Muscle of back (tissue), 11 donors: Measurements from ENCODE around the gene CWC27. TPM values are rescaled to one million over a fixed set of nuclear protein-coding genes. Genes with fewer than 3 reads are reported as not detected.

ENCODE experiments used
- DNase-seq, 3 donors: peaks; one replicate each; pipeline versions ENCODE4 v3.0.0 to v3.0.0-alpha.2; 2013
- polyA plus RNA-seq, 10 donors: library from polyadenylated mRNA; unstranded; fragments of 120-200 nt; gene quantifications; one replicate each; pipeline ENCODE4 v1.2.1, GENCODE V29; 2013; ENCODE audit not compliant: insufficient read length in 10 of 10

The CWC27 gene
- polyA plus RNA-seq, 10 donors, result 20.8 to 27.6 (median 24.6) TPM

DNA sequence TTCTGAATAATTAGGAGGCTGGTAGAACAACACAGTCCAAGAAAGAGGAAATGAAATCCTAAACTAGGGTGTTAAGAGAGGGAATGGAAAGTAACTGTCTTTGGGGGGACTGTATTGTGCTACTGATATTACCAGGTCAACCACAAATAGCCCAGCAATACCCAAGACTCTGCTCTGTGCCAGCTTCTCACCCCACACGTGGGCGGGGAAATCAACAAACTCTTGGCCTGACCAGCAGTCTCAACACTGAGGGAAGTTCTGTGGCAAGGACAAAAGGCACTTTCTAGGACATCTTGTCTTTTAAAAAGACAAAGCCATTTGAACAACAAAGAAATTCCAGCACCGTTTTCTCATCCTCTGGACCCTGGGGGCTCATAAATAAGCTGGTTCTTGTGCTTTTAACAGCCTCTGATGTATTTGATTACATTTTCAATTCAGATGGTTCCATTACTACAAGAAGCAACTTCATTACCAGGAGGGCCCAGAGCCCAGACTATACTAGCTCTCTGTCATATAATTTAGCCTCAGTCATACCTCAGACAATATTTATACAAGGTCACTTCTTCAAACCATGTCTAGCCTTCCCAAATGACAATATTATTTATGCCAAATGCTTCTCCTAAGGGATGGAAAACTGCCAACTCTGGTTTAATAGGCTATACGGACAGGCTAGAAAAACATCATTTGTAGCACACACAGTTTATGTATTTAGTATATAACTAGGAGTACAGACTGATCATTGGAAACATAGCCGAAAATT, 297.8 kb downstream of the CWC27 start:
- no peak for DNase-seq

DNA sequence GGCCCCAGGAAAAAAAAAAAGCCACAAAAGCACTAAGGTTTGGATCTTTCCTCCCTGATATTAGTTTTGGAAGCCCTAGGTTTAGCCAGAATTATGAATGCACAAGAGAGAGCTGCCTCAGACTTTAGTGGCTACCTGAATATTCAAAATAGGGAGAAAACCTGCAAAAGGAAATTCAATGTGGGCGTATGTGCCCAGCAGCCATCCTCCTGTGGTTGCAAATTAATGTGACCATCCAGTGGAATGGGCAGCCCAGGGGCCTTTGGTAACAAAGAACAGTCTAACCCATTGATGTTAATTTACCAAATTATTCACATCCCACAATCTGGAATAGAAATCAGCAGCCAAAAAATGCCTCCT, 298.4 kb downstream of the CWC27 start:
- DNase-seq, result no peak

Other genes starting within 250 kb of the CWC27 start
- gene SHISAL2B, start 78.4 kb upstream of the CWC27 start, polyA plus RNA-seq, result under 1 TPM in 8 of 10 donors, not detected in 2; 0.15 to 0.62 (median 0.38) TPM
- gene SREK1IP1, start 239 bp upstream of the CWC27 start, polyA plus RNA-seq, result 10 to 100 TPM in 9 of 10 donors, 1 to 10 TPM in 1; 8.6 to 14.2 (median 13.4) TPM